Measurements from ENCODE around the gene BAG2. TPM values are rescaled to one million over a fixed set of nuclear protein-coding genes. Genes with fewer than 3 reads are reported as not detected.

Gene BAG2
- total and polyA plus RNA-seq, 2 of the 13 experiments (the other 11 are each of a cell fraction or from before 2014, with no cell fraction given): 5.7 to 15.1 TPM

- TF ChIP-seq PLSCR1 (CRISPR knock-in tag; IDR thresholded peaks at IDR 0.05; ENCODE audit: borderline replicate concordance): no peak
- TF ChIP-seq SNAPC4 (CRISPR knock-in tag; IDR thresholded peaks at IDR 0.05): no peak
- no peak for TF ChIP-seq IRF2 (CRISPR knock-in tag; IDR thresholded peaks at IDR 0.05)
- no peak for TF ChIP-seq ZNF276 (CRISPR knock-in tag; IDR thresholded peaks at IDR 0.05; ENCODE audit: low read depth)
- no peak for TF ChIP-seq HBP1 (CRISPR knock-in tag; IDR thresholded peaks at IDR 0.05; ENCODE audit: low read depth)
- TF ChIP-seq MNT (IDR thresholded peaks at IDR 0.05): no peak
- peak; percentile 30; the same call in 1 of the 2 replicates for TF ChIP-seq ZNF331 (CRISPR knock-in tag; IDR thresholded peaks at IDR 0.05)
- TF ChIP-seq ZNF780A (CRISPR knock-in tag; IDR thresholded peaks at IDR 0.05): no peak
- TF ChIP-seq MIXL1 (CRISPR knock-in tag; IDR thresholded peaks at IDR 0.05): no peak
- no peak for TF ChIP-seq PREB (CRISPR knock-in tag; IDR thresholded peaks at IDR 0.05)
- TF ChIP-seq ZBED4 (CRISPR knock-in tag; IDR thresholded peaks at IDR 0.05; ENCODE audit: borderline replicate concordance): no peak
- TF ChIP-seq RFXANK (CRISPR knock-in tag; IDR thresholded peaks at IDR 0.05): no peak
Observed at GRCh38 chr6:57141451-57142177, 30.5 kb upstream of the BAG2 start (continued).

Measured in HepG2 (cell line).